ENCODE results near the gene FN3K. TPM values are rescaled to one million over a fixed set of nuclear protein-coding genes. Genes with fewer than 3 reads are reported as not detected.
A peak's percentile ranks its signal among the peaks of the same experiment; 100 is the strongest.

FN3K gene
- total RNA-seq, 1 donor from 2014 or later: 57.2 TPM

- intact Hi-C loops (cut with DNase I): no loop called here
- ATAC-seq (no peak), DNase-seq (ENCODE audit: low spot score) (no peak)
Observed at GRCh38 chr17:82702231-82702927, 33.0 kb upstream of the FN3K start.

- intact Hi-C loops (cut with DNase I): no loop called here
- DNase-seq (ENCODE audit: low spot score): no peak
- no peak for ATAC-seq
Observed at GRCh38 chr17:82703036-82703745, 32.2 kb upstream of the FN3K start.

- ATAC-seq (no peak), DNase-seq (ENCODE audit: low spot score) (no peak)
- intact Hi-C loops (cut with DNase I): no loop called here
Observed at GRCh38 chr17:82703935-82704865, 31.2 kb upstream of the FN3K start.

- intact Hi-C loops (cut with DNase I): no loop called here
- no peak for DNase-seq (ENCODE audit: low spot score)
- no peak for ATAC-seq
Observed at GRCh38 chr17:82704886-82705285, 30.5 kb upstream of the FN3K start.

DNA sequence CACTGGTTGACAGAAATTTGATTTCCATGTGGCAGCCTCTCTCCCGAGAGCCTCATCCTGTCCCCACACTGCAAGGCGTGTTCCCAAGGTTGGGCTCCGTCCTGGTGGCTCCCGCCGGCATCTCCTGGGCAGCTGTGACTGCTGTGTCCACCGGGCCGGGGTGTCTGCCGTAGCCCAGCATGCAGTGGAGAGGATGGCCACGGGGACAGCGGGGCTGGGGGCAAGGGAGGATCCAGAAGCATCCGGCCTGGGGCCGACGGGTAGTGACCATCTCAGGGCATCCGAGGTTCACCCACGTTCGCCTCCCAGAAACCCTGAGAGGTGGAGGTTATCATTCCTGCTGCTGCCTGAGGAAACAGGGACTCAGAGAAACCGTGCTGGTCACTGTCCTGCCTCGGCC, 29.7 kb upstream of the FN3K start:
- intact Hi-C loops (cut with DNase I): no loop called here
- DNase-seq (ENCODE audit: low spot score) (no peak), ATAC-seq (no peak)

DNA sequence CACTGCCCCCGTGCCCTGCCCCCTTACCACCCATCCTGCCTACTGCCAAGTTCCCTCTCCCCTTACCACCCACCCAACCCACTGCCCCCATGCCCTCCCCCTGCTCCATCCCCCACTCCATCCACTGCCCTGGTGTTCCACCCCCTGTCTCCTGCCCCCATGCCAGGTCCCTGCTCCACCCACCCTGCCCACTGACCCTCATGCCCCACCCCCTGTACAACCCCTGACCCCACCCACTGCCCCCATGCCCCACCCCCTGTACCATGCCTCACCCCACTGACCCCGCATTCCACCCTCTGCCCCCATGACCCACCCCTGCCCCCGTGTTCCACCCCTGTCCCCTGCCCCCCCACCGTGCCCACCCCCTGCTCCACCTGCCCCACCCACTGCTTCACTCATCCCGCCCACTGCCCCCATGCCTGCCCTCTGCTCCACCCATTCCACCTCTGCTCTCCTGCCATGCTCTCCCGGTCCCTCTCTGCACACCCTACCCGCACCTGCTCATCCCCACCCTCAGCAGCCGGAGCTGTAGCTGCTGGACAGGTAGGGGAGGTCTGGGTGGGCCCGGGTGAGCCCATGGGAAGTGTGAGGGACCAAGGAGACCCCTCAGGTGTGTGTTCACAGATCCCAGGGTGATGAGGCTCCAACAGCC, 26.3 kb upstream of the FN3K start:
- intact Hi-C loops (cut with DNase I): no loop called here
- ATAC-seq (no peak), DNase-seq (ENCODE audit: low spot score) (no peak)

DNA sequence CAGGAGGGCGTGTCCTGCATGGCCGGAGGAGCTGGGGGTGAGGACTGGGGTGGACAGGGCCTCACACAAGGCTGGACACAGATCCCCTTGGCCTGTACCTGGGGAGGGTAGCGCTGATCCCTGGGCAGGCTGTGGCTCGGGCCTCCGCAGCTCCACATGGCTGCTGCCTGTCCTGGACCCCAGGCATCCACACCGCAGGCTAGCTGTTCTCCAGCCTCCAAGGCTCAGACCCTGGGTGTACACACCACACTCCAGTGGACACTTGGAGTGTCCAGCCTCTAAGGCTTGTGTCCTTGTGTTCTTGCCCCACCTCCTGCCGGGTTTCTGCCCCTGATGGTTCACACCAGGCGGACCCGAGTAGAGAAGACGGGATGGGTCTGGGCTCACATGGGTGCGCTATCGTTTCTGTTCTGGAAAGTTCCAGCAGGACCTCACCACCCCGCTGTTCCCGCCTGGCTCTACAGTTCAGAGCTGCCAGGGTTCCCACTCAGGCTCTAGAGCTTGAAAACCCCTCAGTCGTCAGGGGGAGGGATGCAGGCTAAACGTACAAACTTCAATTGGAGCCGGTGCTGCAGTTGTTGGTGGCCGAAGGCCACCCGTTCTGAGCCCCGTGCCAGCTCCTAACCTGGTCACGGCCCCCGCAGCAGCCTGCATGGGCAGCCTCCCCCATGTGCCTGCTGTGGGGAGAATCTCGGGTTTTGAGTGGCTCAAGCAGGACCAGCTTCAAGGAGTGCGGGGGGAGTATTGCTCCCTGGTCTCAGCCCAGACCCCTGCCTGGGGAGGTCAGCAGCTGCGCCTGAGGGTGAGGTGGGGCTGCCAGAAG, 25.5 kb upstream of the FN3K start:
- no peak for ATAC-seq
- no peak for DNase-seq (ENCODE audit: low spot score)
- intact Hi-C loops (cut with DNase I): no loop called here

- intact Hi-C loops (cut with DNase I): no loop called here
- no peak for ATAC-seq
- DNase-seq (ENCODE audit: low spot score): no peak
Observed at GRCh38 chr17:82710499-82711232, 24.7 kb upstream of the FN3K start.

- ATAC-seq (no peak), DNase-seq (ENCODE audit: low spot score) (no peak)
- intact Hi-C loops (cut with DNase I): no loop called here
Observed at GRCh38 chr17:82713071-82713723, 22.2 kb upstream of the FN3K start.

- peak; percentile 95 for ATAC-seq
- intact Hi-C loops (cut with DNase I): no loop called here
- DNase-seq (ENCODE audit: low spot score): peak; percentile 95
Observed at GRCh38 chr17:82716203-82717010, 19.0 kb upstream of the FN3K start, which contains the start of gene FN3KRP. TSS of gene FN3KRP (plus strand) at chr17:82716706. CDS start at chr17:82716756, 50 bp downstream.

DNA sequence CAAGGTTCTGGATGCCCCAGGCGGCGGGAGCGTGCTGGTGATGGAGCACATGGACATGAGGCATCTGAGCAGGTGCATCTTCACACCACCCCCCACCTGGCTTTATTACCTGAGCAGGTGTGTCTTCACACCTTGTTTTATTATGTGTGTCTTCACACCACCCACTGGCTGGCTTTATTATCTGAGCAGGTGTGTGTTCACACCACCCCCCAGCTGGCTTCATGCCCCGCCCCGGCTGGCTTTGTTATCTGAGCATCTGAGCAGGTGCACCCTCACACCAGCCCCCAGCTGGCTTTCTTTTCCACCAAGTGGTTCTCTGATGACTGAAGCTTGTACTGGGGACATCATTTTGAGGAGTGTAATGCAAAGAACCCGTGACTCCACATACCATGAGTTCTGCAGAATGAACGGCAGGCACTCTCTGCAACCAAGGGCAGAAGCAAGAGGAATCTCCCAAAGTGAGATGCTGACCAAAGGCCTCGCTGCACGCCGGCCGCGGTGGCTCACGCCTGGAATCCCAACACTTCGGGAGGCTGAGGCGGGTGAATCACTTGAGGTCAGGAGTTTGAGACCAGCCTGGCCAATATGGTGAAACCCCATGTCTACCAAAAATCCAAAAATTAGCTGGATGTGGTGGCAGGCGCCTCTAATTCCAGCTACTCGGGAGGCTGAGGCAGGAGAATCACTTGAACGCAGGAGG, 16.3 kb upstream of the FN3K start:
- no peak for ATAC-seq
- DNase-seq (ENCODE audit: low spot score): no peak
- intact Hi-C loops (cut with DNase I): no loop called here

GRCh38 chr17:82720204-82720603, 15.2 kb upstream of the FN3K start:
- DNase-seq (ENCODE audit: low spot score) (no peak), ATAC-seq (no peak)
- intact Hi-C loops (cut with DNase I): no loop called here

GRCh38 chr17:82722341-82723013, 12.9 kb upstream of the FN3K start:
- ATAC-seq (no peak), DNase-seq (ENCODE audit: low spot score) (no peak)
- intact Hi-C loops (cut with DNase I): no loop called here

DNA sequence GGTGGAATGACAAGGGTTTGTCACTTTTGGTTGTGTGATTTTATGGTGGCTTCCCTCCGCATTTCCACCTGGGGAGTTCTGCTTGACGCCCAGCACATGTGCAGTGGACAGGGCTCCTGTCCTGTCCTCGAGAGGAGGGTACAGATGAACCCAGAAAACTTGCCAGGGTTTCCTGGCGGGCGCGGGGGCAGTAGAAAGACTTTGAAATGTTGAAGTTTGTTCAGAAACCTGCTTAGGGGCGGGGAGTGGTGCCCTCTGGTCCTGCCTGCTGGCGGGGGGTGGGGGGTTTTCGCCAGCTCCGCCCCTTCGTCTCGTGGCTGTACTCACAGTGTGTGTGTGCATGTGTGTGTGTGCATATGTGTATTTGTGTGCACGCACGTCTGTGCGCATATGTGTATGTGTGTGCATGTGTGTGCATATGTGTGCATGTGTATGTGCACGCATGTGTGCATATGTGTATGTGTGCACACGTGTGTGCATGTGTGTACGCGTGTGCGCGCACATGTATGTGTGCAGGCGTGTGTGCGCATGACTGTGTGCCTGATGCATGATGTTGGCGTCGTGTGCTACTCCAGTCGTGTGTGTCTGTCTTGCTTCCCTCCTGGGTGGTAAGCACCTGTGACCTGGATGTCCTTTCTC, 12.1 kb upstream of the FN3K start:
- intact Hi-C loops (cut with DNase I): no loop called here
- no peak for ATAC-seq
- DNase-seq (ENCODE audit: low spot score): no peak

DNA sequence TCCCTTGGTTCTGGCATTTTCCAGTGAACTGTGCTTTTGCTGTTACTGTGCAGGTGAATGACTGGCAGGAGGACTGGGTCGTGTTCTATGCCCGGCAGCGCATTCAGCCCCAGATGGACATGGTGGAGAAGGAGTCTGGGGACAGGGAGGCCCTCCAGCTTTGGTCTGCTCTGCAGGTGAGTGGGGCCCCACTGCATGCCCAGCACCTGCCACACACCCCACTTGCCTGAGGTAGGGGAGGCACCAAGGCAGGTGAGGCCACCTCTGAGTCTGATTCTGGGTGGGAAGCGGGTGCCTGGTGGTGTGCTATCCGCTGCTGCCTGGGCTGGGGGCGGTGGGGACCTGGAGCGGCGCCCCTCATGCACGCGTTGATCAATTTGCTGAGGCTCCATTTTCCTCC, 9.0 kb upstream of the FN3K start:
- DNase-seq (ENCODE audit: low spot score) (no peak), ATAC-seq (no peak)
- intact Hi-C loops (cut with DNase I): no loop called here
